Omental fat pad (tissue), 4 donors: Measurements from ENCODE around the gene CHI3L1. TPM values are rescaled to one million over a fixed set of nuclear protein-coding genes. Genes with fewer than 3 reads are reported as not detected.

ENCODE experiments used
- ATAC-seq: fragments of 150-250 bp; one replicate; pipeline ENCODE4 v1.9.1; 2016; ENCODE audit warnings: mild to moderate bottlenecking, moderate library complexity; ENCODE audit not compliant: low FRiP score
- DNase-seq: peaks from one replicate; pipeline ENCODE4 v3.0.0-alpha.2; 2019; ENCODE audit warnings: low spot score
- CTCF ChIP-seq, 3 donors: fragments of 450-650 bp; IDR thresholded peaks; one replicate each; pipeline ENCODE4 v1.5.1; 2016 to 2017; ENCODE audit warnings: antibody characterized with exemption in 3 of 3, mild to moderate bottlenecking in 3 of 3, moderate library complexity in 2 of 3
- total RNA-seq, 4 donors: library from RNA; depleted of rRNA; stranded (reverse); fragments of >200 nt; gene quantifications; one replicate each; pipeline ENCODE4 v1.1.0, GENCODE V29; 2016

The CHI3L1 gene
- total RNA-seq, 4 donors from 2014 or later: 0.47 to 338 (median 124) TPM

- DNase-seq: no peak
- TF ChIP-seq CTCF (IDR thresholded peaks at IDR 0.05): no peak
- no peak for ATAC-seq
Observed at GRCh38 chr1:203152158-203153034, 34.1 kb downstream of the CHI3L1 start.

- no peak for DNase-seq
- TF ChIP-seq CTCF (IDR thresholded peaks at IDR 0.05): no peak
- ATAC-seq: peak; percentile 6
Observed at GRCh38 chr1:203151362-203152157, 34.9 kb downstream of the CHI3L1 start.

GRCh38 chr1:203150511-203151297, 35.8 kb downstream of the CHI3L1 start:
- peak; percentile 27 for ATAC-seq
- TF ChIP-seq CTCF (IDR thresholded peaks at IDR 0.05): no peak
- no peak for DNase-seq

- no peak for DNase-seq
- no peak for ATAC-seq
- no peak for TF ChIP-seq CTCF (IDR thresholded peaks at IDR 0.05)
Observed at GRCh38 chr1:203149188-203149840, 37.2 kb downstream of the CHI3L1 start.

- TF ChIP-seq CTCF (IDR thresholded peaks at IDR 0.05): no peak
- ATAC-seq (no peak), DNase-seq (no peak)
Observed at GRCh38 chr1:203148579-203148978, 37.9 kb downstream of the CHI3L1 start.

GRCh38 chr1:203148127-203148526, 38.4 kb downstream of the CHI3L1 start:
- DNase-seq (no peak), ATAC-seq (no peak)
- no peak for TF ChIP-seq CTCF (IDR thresholded peaks at IDR 0.05)
